IPS DF 19.7 (cell line): Measurements from ENCODE around the gene AUH.
A peak's percentile ranks its signal among the peaks of the same experiment; 100 is the strongest.

Experiments
- DNase-seq: peaks from one replicate; pipeline ENCODE4 v3.0.0-alpha.2; 2013; ENCODE audit warnings: low read depth, low spot score

Gene AUH

GRCh38 chr9:91246846-91247245 is 114.9 kb downstream of the AUH start:
- DNase-seq = no peak

GRCh38 chr9:91245431-91246313 is 116.0 kb downstream of the AUH start:
- no peak for DNase-seq

GRCh38 chr9:91243029-91243428 is 118.7 kb downstream of the AUH start:
- no peak for DNase-seq

GRCh38 chr9:91241909-91242308 is 119.8 kb downstream of the AUH start:
- DNase-seq = no peak

GRCh38 chr9:91240596-91241165 is 121.0 kb downstream of the AUH start:
- no peak for DNase-seq

GRCh38 chr9:91239367-91240111 is 122.2 kb downstream of the AUH start:
- DNase-seq = no peak

- no peak for DNase-seq
Observed at GRCh38 chr9:91234523-91234922, 127.2 kb downstream of the AUH start.

- DNase-seq = no peak
Observed at GRCh38 chr9:91231619-91232018, 130.1 kb downstream of the AUH start.

- no peak for DNase-seq
Observed at GRCh38 chr9:91223000-91223399, 138.7 kb downstream of the AUH start.

GRCh38 chr9:91222457-91222856 is 139.3 kb downstream of the AUH start:
- DNase-seq = no peak

- DNase-seq = no peak
Observed at GRCh38 chr9:91221332-91221731, 140.4 kb downstream of the AUH start.

- DNase-seq = no peak
Observed at GRCh38 chr9:91220491-91221135, 141.1 kb downstream of the AUH start.

- DNase-seq = no peak
Observed at GRCh38 chr9:91220021-91220420, 141.7 kb downstream of the AUH start.

- no peak for DNase-seq
Observed at GRCh38 chr9:91219557-91219956, 142.2 kb downstream of the AUH start.

GRCh38 chr9:91217388-91217787 is 144.3 kb downstream of the AUH start:
- DNase-seq = peak; percentile 64

GRCh38 chr9:91214867-91215266 is 146.9 kb downstream of the AUH start:
- DNase-seq = no peak

- no peak for DNase-seq
Observed at GRCh38 chr9:91214086-91214485, 147.6 kb downstream of the AUH start.

GRCh38 chr9:91212596-91213243 is 149.0 kb downstream of the AUH start:
- DNase-seq = no peak

GRCh38 chr9:91211919-91212318 is 149.8 kb downstream of the AUH start:
- DNase-seq = no peak

GRCh38 chr9:91211414-91211813 is 150.3 kb downstream of the AUH start:
- no peak for DNase-seq

- DNase-seq = no peak
Observed at GRCh38 chr9:91210318-91210717, 151.4 kb downstream of the AUH start.

- DNase-seq = no peak
Observed at GRCh38 chr9:91208837-91209236, 152.9 kb downstream of the AUH start.
